Measurements from ENCODE around the gene AIP. TPM values are rescaled to one million over a fixed set of nuclear protein-coding genes. Genes with fewer than 3 reads are reported as not detected.

Gene AIP
- total RNA-seq, 1 experiment from 2014 or later = 35.6 TPM

GRCh38 chr11:67470337-67471002 is 12.4 kb upstream of the AIP start:
- Histone ChIP-seq H2BK12ac (ENCODE audit: insufficient read length, low read depth, low read length) (no peak overlapping the region), H2AFZ (ENCODE audit: low read length) (no peak overlapping the region), H2AK5ac (ENCODE audit: insufficient read length, low read length) (no peak overlapping the region), H3K79me2 (ENCODE audit: insufficient read depth, low read length) (no peaks in the 10 kb centered on the region), H3K18ac (ENCODE audit: insufficient read length, low read depth, low read length) (no peak overlapping the region), H3K27me3 (ENCODE audit: insufficient read depth, low read length) (peaks cover 3% of the 10 kb centered on the region; the same call in 1 of the 2 replicates), H3K4me1 (ENCODE audit: insufficient read depth, low read length) (no peaks in the 10 kb centered on the region; the same call in 1 of the 2 replicates), H3K27ac (ENCODE audit: insufficient read length, low read depth, low read length) (no peak overlapping the region), H3K23ac (ENCODE audit: insufficient read length, low read depth, low read length) (no peak overlapping the region), H4K91ac (ENCODE audit: insufficient read length, low read depth, low read length) (no peak overlapping the region), H2BK5ac (ENCODE audit: insufficient read length, low read length) (no peak overlapping the region), H3K4ac (ENCODE audit: low read depth, low read length) (no peak overlapping the region), H3T11ph (ENCODE audit: low read length) (no peak overlapping the region), H2BK120ac (ENCODE audit: low read depth, low read length, poor library complexity, severe bottlenecking) (no peak overlapping the region), H4K5ac (ENCODE audit: insufficient read length, low read depth, low read length) (no peak overlapping the region), H3K56ac (ENCODE audit: insufficient read length, low read depth, low read length) (no peak overlapping the region), H4K20me1 (ENCODE audit: control insufficient read depth, insufficient read depth, insufficient read length) (no peaks in the 10 kb centered on the region), H3K23me2 (ENCODE audit: insufficient read length, low read depth, low read length, poor library complexity, severe bottlenecking) (peaks cover 5% of the 10 kb centered on the region), H2BK15ac (ENCODE audit: low read depth, low read length) (no peak overlapping the region), H3K79me1 (ENCODE audit: insufficient read depth, low read depth, low read length, poor library complexity, severe bottlenecking) (no peaks in the 10 kb centered on the region), H3K14ac (ENCODE audit: insufficient read depth, low read length) (no peak overlapping the region), H3K9ac (ENCODE audit: extremely low read depth, insufficient read length, low read length) (no peak overlapping the region), H3K9me3 (ENCODE audit: control insufficient read depth, low read depth, low read length) (no peaks in the 10 kb centered on the region), H2BK20ac (ENCODE audit: low read depth, low read length, poor library complexity, severe bottlenecking) (no peak overlapping the region), H3K4me2 (ENCODE audit: insufficient read depth, insufficient read length, low read length) (no peak overlapping the region), H4K8ac (replicated peaks; ENCODE audit: insufficient read length, low read depth, low read length) (no peak overlapping the region)
- Mint-ChIP-seq H3K27ac (no peak overlapping the region), H3K4me3 (no peak overlapping the region), H3K36me3 (ENCODE audit: insufficient read depth in 1 of 3, low read depth in 3 of 3) (peaks cover 0 to under 1% (median 0%) of the 10 kb centered on the region in 3 experiments; a peak in 2 of 7 replicates), H3K9me3 (no peaks in the 10 kb centered on the region), H3K4me1 (peaks cover 13 to 17% of the 10 kb centered on the region in 2 experiments), H3K27me3 (ENCODE audit: low read depth) (peaks cover 9% of the 10 kb centered on the region)
- no peak for DNase-seq
- TF ChIP-seq CTCF (conservative IDR thresholded peaks at IDR 0.05) = no peak
- WGBS (ENCODE audit: extremely low coverage, insufficient read length, low lambda C conversion rate) = no CpG with 5 or more reads among the region's 8 CpGs

Measured in H9 (cell line).